Cardiac septum (tissue), 1 donor: ENCODE data around the gene PDGFD. TPM values are rescaled to one million over a fixed set of nuclear protein-coding genes. Genes with fewer than 3 reads are reported as not detected.

Experiments
- DNase-seq: peaks from one replicate; pipeline ENCODE4 v3.0.0-alpha.2; 2020; ENCODE audit warnings: low spot score
- intact Hi-C: fragments of 100-400 bp; cut with DNase I; formaldehyde crosslinking; loops from one replicate; pipeline ENCODE4 v1.14.0; 2022
- total RNA-seq: library from RNA; stranded (reverse); fragmentation: NEBNext Ultra II Directional; extraction: Animal tissue kit (Norgen Biotek cat#: 25700); gene quantifications from one replicate; pipeline ENCODE4 v1.2.1, GENCODE V29; 2021
- donor health status: DM: no; HTN: no; CAD: no.

Gene PDGFD
- total RNA-seq, 1 donor from 2014 or later = 19.6 TPM

DNA sequence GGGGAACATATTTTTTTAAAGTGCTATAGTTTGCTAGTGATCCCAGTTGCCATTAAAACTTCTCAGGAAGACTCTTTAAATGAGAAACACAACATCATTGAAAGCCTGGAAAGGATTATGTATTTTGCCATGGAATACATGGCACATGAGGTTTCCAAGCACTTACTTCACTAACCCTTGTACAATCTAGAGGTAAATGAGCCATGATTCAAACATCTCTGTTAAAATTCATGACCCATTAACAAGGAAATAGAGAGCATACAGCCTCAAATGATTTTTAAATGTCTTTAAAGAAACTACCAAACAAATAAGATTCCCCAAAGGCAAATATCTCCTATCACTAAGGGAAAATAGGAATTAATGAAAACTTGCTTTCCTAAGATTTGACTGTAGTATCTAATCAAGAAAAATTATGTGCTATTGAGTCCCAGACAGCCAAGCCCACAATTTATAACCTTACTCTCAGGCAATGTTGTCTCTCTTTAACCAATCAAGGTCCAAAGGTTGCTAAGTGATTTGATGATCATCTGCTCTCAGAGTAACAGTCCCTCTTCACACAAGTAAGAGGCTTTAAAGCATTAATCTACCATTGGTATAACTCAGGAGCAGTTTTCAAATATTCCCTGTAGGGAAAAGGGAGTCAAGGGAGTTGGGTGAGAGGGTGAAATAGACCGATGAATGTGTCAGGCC, 219.6 kb downstream of the PDGFD start:
- intact Hi-C loops = loop anchor here (10.0 kb wide), 1 partner anchor 60 kb away; no protein-coding TSS in a partner anchor
- no peak for DNase-seq

- intact Hi-C loops = loop anchor here (10.0 kb wide), 1 partner anchor 62 kb away; no protein-coding TSS in a partner anchor
- DNase-seq = no peak
These were observed 221.3 kb downstream of the PDGFD start for GRCh38 chr11:103942646-103943045.

GRCh38 chr11:103940551-103940950, 223.4 kb downstream of the PDGFD start:
- intact Hi-C loops = loop anchor here (10.0 kb wide), 1 partner anchor 64 kb away; no protein-coding TSS in a partner anchor
- DNase-seq = no peak

- DNase-seq = no peak
- intact Hi-C loops = loop anchor here (10.0 kb wide), 1 partner anchor 65 kb away; no protein-coding TSS in a partner anchor
These were observed 224.3 kb downstream of the PDGFD start for GRCh38 chr11:103939694-103940093.

DNA sequence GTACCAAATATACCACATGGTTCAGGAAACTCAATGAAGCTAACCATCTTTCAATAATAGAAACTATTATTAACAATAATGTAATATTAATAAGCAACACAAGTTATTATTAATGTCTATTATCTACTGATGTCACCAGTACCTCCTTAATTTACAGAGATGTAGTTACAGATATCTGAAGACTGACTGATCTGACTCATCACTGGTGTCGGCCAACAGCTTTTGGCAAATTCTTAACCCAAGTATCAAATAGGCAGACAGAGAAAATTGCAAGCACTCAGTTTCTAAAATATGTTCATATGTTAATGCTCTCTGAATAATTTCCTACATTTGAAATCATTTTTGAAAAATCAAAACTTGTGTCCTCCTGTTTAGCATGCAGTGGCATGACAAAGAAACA, 227.9 kb downstream of the PDGFD start:
- no peak for DNase-seq
- intact Hi-C loops = no loop called here

- DNase-seq = no peak
- intact Hi-C loops = no loop called here
These were observed 228.7 kb downstream of the PDGFD start for GRCh38 chr11:103935219-103935618.

- DNase-seq = no peak
- intact Hi-C loops = loop anchor here (10.0 kb wide), 1 partner anchor 245 kb away; no protein-coding TSS in a partner anchor
These were observed 234.6 kb downstream of the PDGFD start for GRCh38 chr11:103929170-103929903.

DNA sequence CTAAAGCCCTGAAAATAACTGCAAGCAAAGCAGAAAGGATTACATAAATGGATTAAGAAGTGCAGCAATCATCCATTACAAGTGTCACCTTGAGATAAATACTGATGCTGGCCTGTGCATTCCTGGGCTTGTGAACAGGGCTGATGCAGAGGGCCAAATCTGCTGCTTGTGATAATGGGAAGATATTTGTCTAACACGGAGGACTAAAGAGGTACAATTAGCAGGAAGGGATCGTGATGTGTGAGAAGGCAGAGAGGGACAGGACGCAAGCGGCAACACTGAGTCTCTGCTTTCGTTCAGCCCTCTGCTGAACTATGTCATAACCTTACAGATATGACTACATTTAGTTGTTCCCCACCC, 235.2 kb downstream of the PDGFD start:
- intact Hi-C loops = loop anchor here (10.0 kb wide), 1 partner anchor 244 kb away; no protein-coding TSS in a partner anchor
- DNase-seq = no peak

DNA sequence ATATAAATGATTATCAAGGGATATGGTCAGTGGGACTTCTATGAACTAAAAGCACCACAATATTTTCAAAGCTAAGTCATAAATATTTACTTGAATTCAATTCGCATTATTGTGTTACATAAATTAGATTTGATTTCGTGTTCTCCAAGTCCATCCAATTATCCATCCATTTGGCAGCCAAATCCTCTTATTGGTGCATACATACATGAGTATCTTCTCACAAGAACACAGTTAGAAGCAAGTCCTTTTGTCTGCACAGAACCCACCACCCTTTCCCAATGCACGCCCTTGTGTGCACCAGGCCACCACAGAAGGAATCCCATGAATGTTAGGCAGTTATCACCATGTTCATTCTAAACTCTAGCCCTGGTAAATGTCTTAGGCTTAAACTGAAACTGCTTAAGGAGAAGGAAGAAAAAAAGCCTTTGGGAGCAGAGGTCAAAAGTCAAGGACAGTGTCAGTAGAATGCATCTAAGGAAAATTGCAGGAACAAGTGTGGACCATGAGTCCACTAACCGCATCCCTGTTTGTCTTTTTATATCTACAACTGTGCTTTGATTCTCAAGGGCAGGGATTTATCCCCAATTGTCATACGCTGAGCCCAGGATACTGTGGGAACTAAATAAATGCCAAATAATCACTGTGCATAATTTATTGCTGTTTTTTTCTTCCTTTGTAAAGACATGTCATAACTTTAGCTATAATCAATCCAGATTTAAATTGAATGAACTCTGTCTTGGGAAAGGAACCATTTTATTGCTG, 235.7 kb downstream of the PDGFD start:
- intact Hi-C loops = loop anchor here (10.0 kb wide), 1 partner anchor 243 kb away; no protein-coding TSS in a partner anchor
- no peak for DNase-seq

- intact Hi-C loops = loop anchor here (10.0 kb wide), 1 partner anchor 243 kb away; no protein-coding TSS in a partner anchor
- no peak for DNase-seq
These were observed 236.4 kb downstream of the PDGFD start for GRCh38 chr11:103927535-103927934.

GRCh38 chr11:103926990-103927389, 237.0 kb downstream of the PDGFD start:
- no peak for DNase-seq
- intact Hi-C loops = loop anchor here (10.0 kb wide), 1 partner anchor 242 kb away; no protein-coding TSS in a partner anchor

- intact Hi-C loops = loop anchor here (10.0 kb wide), 1 partner anchor 240 kb away; no protein-coding TSS in a partner anchor
- no peak for DNase-seq
These were observed 239.6 kb downstream of the PDGFD start for GRCh38 chr11:103924166-103925013.

GRCh38 chr11:103923451-103923931, 240.5 kb downstream of the PDGFD start:
- intact Hi-C loops = loop anchor here (10.0 kb wide), 1 partner anchor 239 kb away; no protein-coding TSS in a partner anchor

GRCh38 chr11:103920933-103921332, 243.0 kb downstream of the PDGFD start:
- intact Hi-C loops = loop anchor here (10.0 kb wide), 1 partner anchor 236 kb away; no protein-coding TSS in a partner anchor
- no peak for DNase-seq

More at GRCh38 chr11:103923451-103923931, 240.5 kb downstream of the PDGFD start:
- DNase-seq = no peak

DNA sequence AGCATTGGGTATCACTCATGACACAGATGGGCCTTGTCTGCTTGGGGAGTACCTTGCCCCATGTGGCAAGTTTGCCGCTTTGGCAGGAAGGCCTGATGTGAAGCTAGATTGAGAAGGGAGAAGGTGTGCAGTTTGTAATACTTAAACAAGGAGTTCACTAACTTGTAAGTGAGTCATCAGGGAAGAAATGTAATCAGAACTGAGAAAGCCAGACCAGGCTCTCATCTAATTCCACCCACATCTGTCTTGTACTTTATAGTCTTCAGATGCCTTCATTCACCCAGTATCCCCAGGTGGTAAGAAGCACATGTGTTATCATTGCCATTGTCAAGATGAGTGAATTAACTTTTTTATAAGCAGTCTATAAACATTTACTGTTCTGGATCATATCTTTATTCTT, 243.5 kb downstream of the PDGFD start:
- intact Hi-C loops = loop anchor here (10.0 kb wide), 1 partner anchor 236 kb away; no protein-coding TSS in a partner anchor
- DNase-seq = no peak

DNA sequence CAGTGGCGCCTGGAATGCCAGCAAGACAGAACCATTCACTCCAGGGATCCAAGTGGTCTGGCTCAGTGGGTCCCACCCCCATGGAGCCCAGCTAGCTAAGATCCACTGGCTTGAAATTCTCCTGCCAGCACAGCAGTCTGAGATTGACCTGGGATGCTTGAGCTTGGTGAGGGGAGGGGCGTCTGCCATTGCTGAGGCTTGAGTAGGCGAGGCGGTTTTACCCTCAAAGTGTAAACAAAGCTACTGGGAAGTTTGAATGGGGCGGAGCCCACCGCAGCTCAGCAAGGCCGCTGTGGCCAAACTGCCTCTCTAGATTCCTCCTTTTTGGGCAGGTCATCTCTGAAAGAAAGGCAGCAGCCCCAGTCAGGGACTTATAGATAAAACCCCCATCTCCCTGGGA, 253.2 kb downstream of the PDGFD start:
- intact Hi-C loops = no loop called here
- DNase-seq = no peak

- intact Hi-C loops = no loop called here
- no peak for DNase-seq
These were observed 256.1 kb downstream of the PDGFD start for GRCh38 chr11:103907548-103908455.
